ENCODE measurements around the gene CBL.

CBL gene

GRCh38 chr11:119350302-119350701, 144.2 kb downstream of the CBL start:
- DNase-seq = no peak

GRCh38 chr11:119351232-119351631, 145.1 kb downstream of the CBL start:
- DNase-seq = no peak

- no peak for DNase-seq
These were observed 146.7 kb downstream of the CBL start for GRCh38 chr11:119352857-119353260.

GRCh38 chr11:119355091-119355843, 149.1 kb downstream of the CBL start:
- no peak for DNase-seq

GRCh38 chr11:119356349-119357031, 150.4 kb downstream of the CBL start:
- DNase-seq = peak; percentile 72

- DNase-seq = no peak
These were observed 150.9 kb downstream of the CBL start for GRCh38 chr11:119357074-119357473.

Measured in EL (cell line).